ENCODE results near the gene PIP5K1A. TPM values are rescaled to one million over a fixed set of nuclear protein-coding genes. Genes with fewer than 3 reads are reported as not detected.

PIP5K1A gene
- total and polyA plus RNA-seq, 4 donors, result 4.0 to 32.0 (median 13.6) TPM

DNA sequence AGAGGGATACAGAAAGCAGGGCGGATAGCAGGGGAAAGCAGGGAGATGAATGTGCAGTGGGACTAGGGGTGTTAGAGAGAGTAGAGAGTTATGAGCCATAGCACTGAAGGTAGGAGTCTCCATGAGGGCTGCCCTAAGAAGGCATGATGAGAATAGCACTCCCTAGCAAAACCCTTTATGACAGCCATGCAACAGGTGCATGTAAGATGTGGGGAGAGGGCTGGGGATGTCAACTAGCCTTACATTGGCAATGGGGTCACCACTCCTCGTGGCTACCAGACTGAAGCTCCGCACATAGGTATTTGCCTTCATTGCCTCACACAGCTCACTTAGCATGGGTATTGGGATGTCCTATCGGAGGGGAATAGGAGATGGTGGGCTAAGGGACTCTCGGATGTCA lies 27.2 kb upstream of the PIP5K1A start (continued):
- TF ChIP-seq, protein P1, sequence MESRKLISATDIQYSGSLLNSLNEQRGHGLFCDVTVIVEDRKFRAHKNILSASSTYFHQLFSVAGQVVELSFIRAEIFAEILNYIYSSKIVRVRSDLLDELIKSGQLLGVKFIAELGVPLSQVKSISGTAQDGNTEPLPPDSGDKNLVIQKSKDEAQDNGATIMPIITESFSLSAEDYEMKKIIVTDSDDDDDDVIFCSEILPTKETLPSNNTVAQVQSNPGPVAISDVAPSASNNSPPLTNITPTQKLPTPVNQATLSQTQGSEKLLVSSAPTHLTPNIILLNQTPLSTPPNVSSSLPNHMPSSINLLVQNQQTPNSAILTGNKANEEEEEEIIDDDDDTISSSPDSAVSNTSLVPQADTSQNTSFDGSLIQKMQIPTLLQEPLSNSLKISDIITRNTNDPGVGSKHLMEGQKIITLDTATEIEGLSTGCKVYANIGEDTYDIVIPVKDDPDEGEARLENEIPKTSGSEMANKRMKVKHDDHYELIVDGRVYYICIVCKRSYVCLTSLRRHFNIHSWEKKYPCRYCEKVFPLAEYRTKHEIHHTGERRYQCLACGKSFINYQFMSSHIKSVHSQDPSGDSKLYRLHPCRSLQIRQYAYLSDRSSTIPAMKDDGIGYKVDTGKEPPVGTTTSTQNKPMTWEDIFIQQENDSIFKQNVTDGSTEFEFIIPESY (IDR thresholded peaks at IDR 0.05), result no peak

DNA sequence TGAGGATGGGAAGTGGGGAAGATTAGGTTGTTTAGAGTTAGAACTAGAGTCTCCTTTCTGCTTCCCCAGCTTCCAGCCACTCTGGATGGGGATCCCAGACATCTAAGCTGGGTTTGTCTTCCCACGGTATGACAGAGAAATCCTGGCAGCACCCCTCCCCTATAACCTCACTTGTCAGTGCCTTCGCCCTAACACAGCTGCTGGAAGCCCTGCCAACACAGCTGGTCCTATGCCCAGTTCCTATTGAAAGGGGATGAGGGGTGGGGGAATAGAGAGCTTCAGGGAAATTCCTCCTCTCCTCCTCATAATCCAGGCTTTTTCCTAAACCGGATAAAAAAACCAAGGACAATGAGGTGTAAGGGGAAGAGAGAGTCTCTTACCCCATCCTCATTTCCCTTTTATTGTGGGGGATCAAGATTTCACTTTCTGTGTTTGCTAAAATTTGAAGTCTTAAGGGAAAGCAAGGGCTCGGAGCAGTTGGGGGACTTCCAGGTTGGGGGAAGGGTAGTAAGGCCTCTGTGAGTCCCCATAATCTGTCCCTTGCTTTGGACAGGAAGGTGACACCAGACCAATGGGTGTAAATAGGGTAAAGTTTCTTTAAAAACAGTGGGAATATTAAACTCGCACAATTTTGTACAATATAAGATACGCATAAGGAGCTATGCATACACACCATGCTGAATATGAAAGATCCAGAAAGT lies 23.2 kb upstream of the PIP5K1A start:
- TF ChIP-seq, protein P2, sequence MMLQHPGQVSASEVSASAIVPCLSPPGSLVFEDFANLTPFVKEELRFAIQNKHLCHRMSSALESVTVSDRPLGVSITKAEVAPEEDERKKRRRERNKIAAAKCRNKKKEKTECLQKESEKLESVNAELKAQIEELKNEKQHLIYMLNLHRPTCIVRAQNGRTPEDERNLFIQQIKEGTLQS (IDR thresholded peaks at IDR 0.05), result no peak
- Histone ChIP-seq H3K27me3 (ENCODE audit: control insufficient read depth in 4 of 4, insufficient read depth in 4 of 4, low read length in 3 of 4) (no peaks in the 10 kb centered on the region), H3K36me3 (ENCODE audit: control insufficient read depth in 4 of 4, insufficient read depth in 3 of 4, low read depth in 1 of 4, low read length in 3 of 4) (peaks cover 7 to 60% (median 26%) of the 10 kb centered on the region in 4 donors), H3K9ac (ENCODE audit: low read depth in 1 of 2, low read length in 2 of 2) (no peak overlapping the region), H3K4me3 (ENCODE audit: low read depth in 1 of 3, low read length in 3 of 3) (no peak overlapping the region), H3K27ac (ENCODE audit: low read depth in 1 of 2, low read length in 2 of 2) (no peak overlapping the region), H3K9me3 (ENCODE audit: control insufficient read depth in 4 of 4, low read length in 3 of 4) (no peaks in the 10 kb centered on the region), H3K4me1 (ENCODE audit: control insufficient read depth in 4 of 4, insufficient read depth in 4 of 4, low read length in 3 of 4) (no peaks in the 10 kb centered on the region)
- WGBS, result 84% methylated on average over 6 of the region's 6 CpGs
- no peak for DNase-seq (ENCODE audit: low spot score)

DNA sequence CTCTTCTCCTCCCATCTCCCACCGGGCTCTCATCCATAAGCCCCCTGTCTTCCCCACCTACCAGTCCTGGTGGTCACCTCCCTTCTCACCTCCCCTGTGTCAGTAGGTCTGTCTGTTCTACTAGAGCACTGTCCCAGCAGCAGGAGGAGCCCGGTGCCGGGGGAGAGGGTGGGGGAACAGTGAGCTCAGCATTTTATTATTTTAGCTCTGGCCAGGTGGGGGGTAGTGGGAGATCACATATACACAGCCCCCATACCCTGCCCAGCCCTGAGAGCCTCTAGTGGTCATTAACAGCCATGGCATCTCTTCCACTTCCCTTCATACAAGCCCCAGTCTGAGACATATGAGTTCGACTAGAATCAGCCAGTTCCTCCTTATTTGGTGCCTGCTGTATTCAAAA lies 22.5 kb upstream of the PIP5K1A start, which contains the start of gene TMOD4:
TMOD4 (minus strand) TSS at position 119 of the 400 bp plus-strand sequence. CDS start 1,106 bp downstream, outside the sequence.
- H3K9me3 ChIP-seq (ENCODE audit: control insufficient read depth in 4 of 4, low read length in 3 of 4), result no peaks in the 10 kb centered on the region
- no peak for TF ChIP-seq FOXA2 (IDR thresholded peaks at IDR 0.05)
- TF ChIP-seq, protein P3, sequence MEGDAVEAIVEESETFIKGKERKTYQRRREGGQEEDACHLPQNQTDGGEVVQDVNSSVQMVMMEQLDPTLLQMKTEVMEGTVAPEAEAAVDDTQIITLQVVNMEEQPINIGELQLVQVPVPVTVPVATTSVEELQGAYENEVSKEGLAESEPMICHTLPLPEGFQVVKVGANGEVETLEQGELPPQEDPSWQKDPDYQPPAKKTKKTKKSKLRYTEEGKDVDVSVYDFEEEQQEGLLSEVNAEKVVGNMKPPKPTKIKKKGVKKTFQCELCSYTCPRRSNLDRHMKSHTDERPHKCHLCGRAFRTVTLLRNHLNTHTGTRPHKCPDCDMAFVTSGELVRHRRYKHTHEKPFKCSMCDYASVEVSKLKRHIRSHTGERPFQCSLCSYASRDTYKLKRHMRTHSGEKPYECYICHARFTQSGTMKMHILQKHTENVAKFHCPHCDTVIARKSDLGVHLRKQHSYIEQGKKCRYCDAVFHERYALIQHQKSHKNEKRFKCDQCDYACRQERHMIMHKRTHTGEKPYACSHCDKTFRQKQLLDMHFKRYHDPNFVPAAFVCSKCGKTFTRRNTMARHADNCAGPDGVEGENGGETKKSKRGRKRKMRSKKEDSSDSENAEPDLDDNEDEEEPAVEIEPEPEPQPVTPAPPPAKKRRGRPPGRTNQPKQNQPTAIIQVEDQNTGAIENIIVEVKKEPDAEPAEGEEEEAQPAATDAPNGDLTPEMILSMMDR (IDR thresholded peaks at IDR 0.05; ENCODE audit: low read depth, low read length, missing input control), result peak; percentile 35
- no peak for TF ChIP-seq RXRA (IDR thresholded peaks at IDR 0.05)
- no peak for TF ChIP-seq SP1 (IDR thresholded peaks at IDR 0.05)
- H3K4me1 ChIP-seq (ENCODE audit: control insufficient read depth in 4 of 4, insufficient read depth in 4 of 4, low read length in 3 of 4), result no peaks in the 10 kb centered on the region
- H3K9ac ChIP-seq (ENCODE audit: low read depth in 1 of 2, low read length in 2 of 2), result no peak within 1 kb of the TSS
- no peaks in the 10 kb centered on the region for H3K27me3 ChIP-seq (ENCODE audit: control insufficient read depth in 4 of 4, insufficient read depth in 4 of 4, low read length in 3 of 4)
- no peak within 1 kb of the TSS for H3K4me3 ChIP-seq (ENCODE audit: low read depth in 1 of 3, low read length in 3 of 3)
- no peak within 1 kb of the TSS for H3K27ac ChIP-seq (ENCODE audit: low read depth in 1 of 2, low read length in 2 of 2)
- H3K36me3 ChIP-seq (ENCODE audit: control insufficient read depth in 4 of 4, insufficient read depth in 3 of 4, low read depth in 1 of 4, low read length in 3 of 4), result peaks cover 7 to 62% (median 29%) of the 10 kb centered on the region in 4 donors
- WGBS, result 72% methylated on average over 4 of the region's 4 CpGs
- DNase-seq (ENCODE audit: low spot score), result no peak

DNA sequence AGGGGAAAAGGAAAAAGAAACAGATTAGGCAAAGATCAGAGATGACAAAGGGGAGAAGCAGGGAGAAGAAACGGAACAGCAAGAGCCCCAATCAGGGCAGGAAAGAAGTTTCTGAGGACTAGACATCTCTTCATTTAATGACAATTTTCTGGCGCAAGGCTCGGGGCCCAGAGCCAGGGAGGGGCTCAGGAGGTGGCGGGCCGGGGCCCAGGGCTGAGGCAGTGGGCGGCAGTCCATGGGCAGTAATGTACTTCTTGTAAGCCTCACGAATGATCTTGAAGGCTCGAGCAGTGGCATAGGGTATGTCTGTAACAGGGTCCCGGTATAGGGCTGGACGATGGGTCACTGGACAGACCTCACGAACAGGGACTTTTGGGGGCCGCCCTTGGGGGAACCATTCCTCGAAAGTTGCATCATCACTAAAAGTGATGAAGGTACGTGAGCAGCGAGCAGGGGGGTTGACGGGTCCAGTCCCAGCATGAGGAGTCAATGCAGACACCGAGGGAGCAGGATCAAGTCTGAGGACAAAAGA lies 21.8 kb upstream of the PIP5K1A start:
- Histone ChIP-seq H3K36me3 (ENCODE audit: control insufficient read depth in 4 of 4, insufficient read depth in 3 of 4, low read depth in 1 of 4, low read length in 3 of 4) (peaks cover 7 to 61% (median 34%) of the 10 kb centered on the region in 4 donors), H3K27ac (ENCODE audit: low read depth in 1 of 2, low read length in 2 of 2) (no peak overlapping the region), H3K27me3 (ENCODE audit: control insufficient read depth in 4 of 4, insufficient read depth in 4 of 4, low read length in 3 of 4) (no peaks in the 10 kb centered on the region), H3K4me3 (ENCODE audit: low read depth in 1 of 3, low read length in 3 of 3) (no peak overlapping the region), H3K4me1 (ENCODE audit: control insufficient read depth in 4 of 4, insufficient read depth in 4 of 4, low read length in 3 of 4) (no peaks in the 10 kb centered on the region), H3K9me3 (ENCODE audit: control insufficient read depth in 4 of 4, low read length in 3 of 4) (no peaks in the 10 kb centered on the region), H3K9ac (ENCODE audit: low read depth in 1 of 2, low read length in 2 of 2) (no peak overlapping the region)
- 96% methylated on average over 17 of the region's 17 CpGs for WGBS
- DNase-seq (ENCODE audit: low spot score), result no peak
- TF ChIP-seq, protein P2 (IDR thresholded peaks at IDR 0.05), result no peak
- TF ChIP-seq TAF1 (conservative IDR thresholded peaks at IDR 0.05), result no peak
- no peak for TF ChIP-seq SP1 (IDR thresholded peaks at IDR 0.05)
- TF ChIP-seq, protein P4, sequence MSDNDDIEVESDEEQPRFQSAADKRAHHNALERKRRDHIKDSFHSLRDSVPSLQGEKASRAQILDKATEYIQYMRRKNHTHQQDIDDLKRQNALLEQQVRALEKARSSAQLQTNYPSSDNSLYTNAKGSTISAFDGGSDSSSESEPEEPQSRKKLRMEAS (IDR thresholded peaks at IDR 0.05), result no peak

Data from liver (tissue), 9 donors.